Measurements from ENCODE around the gene SLC1A4. TPM values are rescaled to one million over a fixed set of nuclear protein-coding genes. Genes with fewer than 3 reads are reported as not detected.

Gene SLC1A4
- total RNA-seq (2014; rRNA removed; shearing (Covaris generic)) = 2.6 and 3.5 TPM in 2 replicates

DNA sequence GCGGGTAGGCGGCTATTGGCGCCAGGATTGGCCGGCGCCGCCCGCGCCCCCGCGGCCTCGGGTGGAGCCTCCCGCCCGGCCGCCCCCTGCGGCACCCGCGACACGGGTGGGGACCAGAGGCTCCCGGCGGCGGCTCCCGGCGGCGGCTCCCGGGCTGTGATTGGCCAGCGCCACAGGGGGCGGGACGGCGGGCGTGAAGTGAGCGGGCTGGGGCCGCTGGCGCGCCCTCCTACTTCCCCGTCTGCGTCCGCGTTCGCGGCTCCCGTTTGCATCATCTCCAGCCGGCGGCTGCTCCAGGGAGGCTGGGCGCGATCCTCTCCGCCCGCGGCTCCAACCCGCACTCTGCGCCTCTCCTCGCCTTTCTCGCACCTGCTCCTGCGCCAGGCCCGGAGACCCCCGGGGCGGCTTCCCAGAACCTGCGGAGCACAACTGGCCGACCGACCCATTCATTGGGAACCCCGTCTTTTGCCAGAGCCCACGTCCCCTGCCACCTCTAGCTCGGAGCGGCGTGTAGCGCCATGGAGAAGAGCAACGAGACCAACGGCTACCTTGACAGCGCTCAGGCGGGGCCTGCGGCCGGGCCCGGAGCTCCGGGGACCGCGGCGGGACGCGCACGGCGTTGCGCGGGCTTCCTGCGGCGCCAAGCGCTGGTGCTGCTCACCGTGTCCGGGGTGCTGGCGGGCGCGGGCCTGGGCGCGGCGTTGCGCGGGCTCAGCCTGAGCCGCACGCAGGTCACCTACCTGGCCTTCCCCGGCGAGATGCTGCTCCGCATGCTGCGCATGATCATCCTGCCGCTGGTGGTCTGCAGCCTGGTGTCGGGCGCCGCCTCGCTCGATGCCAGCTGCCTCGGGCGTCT, at the start of gene SLC1A4:
Gene SLC1A4, plus strand, starts transcription at position 274 of the 856 bp plus-strand sequence. Its CDS starts 245 bp downstream, at position 519.
- no peaks in the 10 kb centered on the region for H3K4me1 ChIP-seq
- no peaks in the 10 kb centered on the region for H3K9me3 ChIP-seq (replicated peaks)
- peak; percentile 88 to 90 for DNase-seq
- no peaks in the 10 kb centered on the region for H3K27me3 ChIP-seq
- no peaks in the 10 kb centered on the region for H3K36me3 ChIP-seq
- peak within 1 kb of the TSS; percentile 64 for H3K4me3 ChIP-seq
- H3K27ac ChIP-seq = peak within 1 kb of the TSS; percentile 79

DNA sequence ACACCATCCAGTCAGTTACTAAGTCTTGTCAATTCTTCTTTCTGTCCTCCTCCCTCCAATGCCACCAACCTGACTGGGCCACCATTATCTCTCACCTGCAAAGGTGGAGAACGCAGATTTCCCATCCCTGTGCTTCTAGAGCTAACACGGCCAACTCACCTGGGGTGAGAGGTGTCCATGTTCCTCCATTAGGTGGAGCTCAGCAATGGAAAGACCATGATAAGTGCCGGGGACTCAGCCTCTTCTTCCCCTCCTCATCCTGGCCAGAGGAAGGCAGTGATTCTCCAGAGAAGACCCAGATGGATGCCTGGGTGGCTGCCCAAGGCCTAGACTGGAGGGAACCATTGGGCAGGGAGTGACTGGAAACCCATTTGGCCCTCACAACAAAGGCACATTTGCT, 48.1 kb upstream of the SLC1A4 start:
- H3K4me1 ChIP-seq = no peaks in the 10 kb centered on the region
- 0 out of 2 replicates have a peak, but pooled peaks cover 2% of the 10 kb centered on the region for H3K9me3 ChIP-seq (replicated peaks)
- H3K36me3 ChIP-seq = no peaks in the 10 kb centered on the region
- H3K4me3 ChIP-seq = no peak overlapping the region
- no peak for DNase-seq
- H3K27me3 ChIP-seq = no peaks in the 10 kb centered on the region
- no peak overlapping the region for H3K27ac ChIP-seq

DNA sequence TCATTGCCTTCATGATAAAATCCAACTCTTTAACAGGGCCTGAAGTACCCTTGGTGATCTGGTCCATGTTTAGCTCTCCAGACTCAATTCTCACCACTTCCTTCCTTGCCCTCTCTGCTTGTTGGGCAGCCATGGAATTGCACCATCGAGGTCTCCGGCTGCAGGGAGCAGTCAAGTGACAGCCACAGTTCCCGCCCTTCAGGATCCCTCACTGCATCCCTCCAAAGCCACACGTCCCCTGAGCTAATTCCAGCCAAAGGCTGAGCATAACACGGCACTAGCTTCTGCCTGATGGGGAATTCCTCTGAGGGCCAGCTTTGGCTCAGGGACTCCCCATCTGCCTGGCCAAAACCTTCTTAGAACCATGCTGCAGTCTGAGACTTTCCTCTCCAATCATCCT, 47.4 kb upstream of the SLC1A4 start:
- no peak for DNase-seq
- no peaks in the 10 kb centered on the region for H3K9me3 ChIP-seq (replicated peaks)
- H3K27me3 ChIP-seq = no peaks in the 10 kb centered on the region
- no peak overlapping the region for H3K4me3 ChIP-seq
- H3K36me3 ChIP-seq = no peaks in the 10 kb centered on the region
- H3K4me1 ChIP-seq = no peaks in the 10 kb centered on the region
- no peak overlapping the region for H3K27ac ChIP-seq

DNA sequence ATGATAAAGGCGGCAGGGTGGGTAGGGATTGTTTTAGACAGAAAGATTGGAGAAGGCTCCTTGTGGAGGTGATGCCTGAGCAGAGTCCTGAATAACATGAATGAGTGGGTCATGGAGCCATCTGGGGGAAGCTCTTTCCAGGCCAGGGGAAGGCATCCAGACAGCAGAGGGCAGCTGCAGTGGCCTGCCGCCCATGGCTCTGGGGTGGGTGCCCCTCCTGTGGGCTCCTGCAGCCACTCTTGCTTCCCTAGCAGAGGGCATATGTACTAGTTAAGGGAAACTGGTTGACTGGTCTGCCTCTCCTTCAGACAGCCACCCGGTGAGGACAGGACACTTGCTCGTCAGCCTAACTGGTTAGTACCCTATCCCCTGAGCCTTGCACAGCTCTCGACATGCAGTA, 46.5 kb upstream of the SLC1A4 start:
- Histone ChIP-seq H3K4me3 (no peak overlapping the region), H3K4me1 (no peaks in the 10 kb centered on the region), H3K9me3 (replicated peaks) (no peaks in the 10 kb centered on the region), H3K36me3 (no peaks in the 10 kb centered on the region), H3K27me3 (0 out of 2 replicates have a peak, but pooled peaks cover 2% of the 10 kb centered on the region), H3K27ac (no peak overlapping the region)
- no peak for DNase-seq

DNA sequence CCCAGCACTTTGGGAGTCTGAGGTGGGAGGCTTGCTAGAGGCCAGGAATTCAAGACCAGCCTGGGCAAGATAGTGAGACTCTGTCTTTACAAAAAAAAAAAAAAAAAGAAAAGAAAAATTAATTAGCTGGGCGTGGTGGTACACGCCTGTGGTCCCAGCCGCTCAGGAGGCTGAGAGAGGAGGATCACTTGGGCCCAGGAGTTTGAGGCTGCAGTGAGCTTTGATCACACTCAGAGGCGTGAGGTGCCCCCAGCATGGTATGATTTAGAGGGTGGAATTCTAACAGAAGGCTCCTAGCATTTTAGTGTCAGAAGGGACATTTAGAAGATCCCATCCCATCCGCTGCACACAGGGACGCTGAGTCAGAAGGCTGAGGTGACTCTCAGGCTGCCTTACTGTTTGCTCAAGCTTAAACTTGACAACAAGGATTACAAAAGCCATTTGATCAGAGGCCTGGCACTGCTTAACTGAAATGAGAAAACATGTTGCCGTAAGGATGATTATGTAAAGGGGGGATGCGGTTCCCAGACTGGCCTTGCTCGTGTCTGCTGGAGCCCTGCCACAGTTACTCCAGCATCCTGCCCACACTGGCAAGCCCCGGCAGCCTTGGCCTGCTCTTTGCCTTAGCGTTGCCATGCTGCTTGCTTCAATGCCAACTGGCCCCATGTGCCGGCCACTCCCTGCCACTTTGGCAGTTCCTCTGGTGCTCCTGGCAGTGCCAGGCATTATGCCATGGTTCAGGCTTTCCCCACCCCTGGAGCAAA, 45.6 kb upstream of the SLC1A4 start:
- H3K9me3 ChIP-seq (replicated peaks) = no peaks in the 10 kb centered on the region
- H3K4me1 ChIP-seq = no peaks in the 10 kb centered on the region
- no peak overlapping the region for H3K27ac ChIP-seq
- no peak overlapping the region for H3K4me3 ChIP-seq
- H3K36me3 ChIP-seq = no peaks in the 10 kb centered on the region
- DNase-seq = no peak
- 0 out of 2 replicates have a peak, but pooled peaks cover 2% of the 10 kb centered on the region for H3K27me3 ChIP-seq

DNA sequence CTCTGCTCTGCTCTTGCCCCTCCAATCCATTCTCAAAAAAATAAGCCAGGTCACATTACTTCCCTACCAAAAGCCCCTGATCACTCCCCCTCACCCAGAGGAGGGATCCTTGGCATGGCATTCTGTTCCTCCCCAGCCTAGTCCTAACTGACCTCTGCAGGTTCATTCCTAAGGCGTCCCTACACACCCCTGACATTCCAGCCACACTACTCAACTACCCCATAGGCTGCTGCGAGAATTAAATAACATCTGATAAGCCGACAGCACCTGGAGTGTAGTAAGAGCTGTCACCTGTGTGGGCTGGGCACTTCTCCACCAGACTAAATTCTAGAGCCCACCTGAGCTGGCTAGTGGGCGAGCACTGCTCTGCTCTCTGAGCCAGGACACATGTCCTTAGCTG, 44.7 kb upstream of the SLC1A4 start:
- 0 out of 2 replicates have a peak, but pooled peaks cover 2% of the 10 kb centered on the region for H3K27me3 ChIP-seq
- no peaks in the 10 kb centered on the region for H3K9me3 ChIP-seq (replicated peaks)
- H3K4me1 ChIP-seq = no peaks in the 10 kb centered on the region
- H3K4me3 ChIP-seq = no peak overlapping the region
- no peaks in the 10 kb centered on the region for H3K36me3 ChIP-seq
- DNase-seq = no peak
- no peak overlapping the region for H3K27ac ChIP-seq

DNA sequence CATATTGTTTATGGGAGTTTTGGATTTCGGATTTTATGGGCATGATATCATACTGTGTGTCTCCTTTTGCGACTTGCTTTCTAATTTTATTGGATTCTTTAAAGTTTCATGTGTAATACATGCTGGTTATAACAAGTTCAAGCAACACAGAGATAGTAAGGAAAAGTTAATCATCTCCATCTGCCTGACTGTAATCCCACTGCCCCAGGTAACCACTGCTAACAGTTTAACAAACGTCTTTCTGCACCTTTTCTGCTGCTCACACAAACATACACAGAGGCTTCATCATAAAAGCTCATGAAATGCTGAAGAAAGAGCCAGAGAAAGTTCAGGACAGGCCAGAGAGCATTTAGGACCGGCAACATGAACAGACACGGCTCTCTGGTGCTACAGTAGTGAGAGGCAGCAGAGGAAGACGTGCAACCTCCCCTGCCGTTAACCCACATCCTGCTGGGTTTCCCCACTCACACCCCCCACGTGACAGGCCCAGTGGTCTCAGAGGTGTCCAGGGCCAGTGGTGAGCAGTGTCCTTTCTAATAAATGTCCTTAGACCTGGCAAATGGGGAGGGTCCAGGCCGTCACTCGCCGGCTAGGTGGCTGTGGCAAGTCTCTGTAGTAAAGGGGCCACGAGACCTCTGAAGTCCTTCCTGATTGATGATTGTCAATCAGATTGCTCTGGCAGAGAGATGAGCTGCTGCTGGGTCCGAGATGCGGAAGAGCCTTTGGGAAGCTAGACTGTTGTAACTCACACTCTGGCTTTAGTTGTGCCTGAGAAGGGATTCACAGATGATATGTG, 43.0 kb upstream of the SLC1A4 start:
- Histone ChIP-seq H3K36me3 (no peaks in the 10 kb centered on the region), H3K9me3 (replicated peaks) (no peaks in the 10 kb centered on the region), H3K27ac (no peak overlapping the region), H3K27me3 (0 out of 2 replicates have a peak, but pooled peaks cover 2% of the 10 kb centered on the region), H3K4me1 (no peaks in the 10 kb centered on the region), H3K4me3 (no peak overlapping the region)
- DNase-seq = peak in 1 of 2 experiments; percentile 14

DNA sequence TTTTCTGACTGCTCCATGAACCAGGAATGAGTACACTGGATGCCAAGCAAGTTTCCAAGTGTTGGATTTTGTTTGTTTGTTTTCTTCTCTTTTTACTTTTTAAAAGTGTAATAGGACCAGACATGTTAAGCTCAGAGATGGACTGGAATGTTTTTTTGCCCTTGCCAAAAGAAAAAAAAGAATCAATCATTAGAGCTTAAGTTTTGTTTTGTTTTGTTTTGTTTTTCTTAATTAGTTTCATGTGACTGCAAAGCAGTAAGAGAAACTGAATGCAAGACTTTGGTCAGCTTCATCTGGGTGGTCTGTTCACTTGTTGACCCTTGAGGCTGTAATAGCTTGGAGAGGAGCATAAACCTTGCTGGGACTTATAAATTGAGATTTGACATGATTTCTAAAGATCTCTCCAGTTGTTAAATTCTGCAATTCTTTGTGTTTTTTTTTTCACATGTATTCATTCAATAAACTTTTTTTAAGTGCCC, 42.4 kb upstream of the SLC1A4 start:
- no peak for DNase-seq
- Histone ChIP-seq H3K9me3 (replicated peaks) (no peaks in the 10 kb centered on the region), H3K36me3 (no peaks in the 10 kb centered on the region), H3K27ac (no peak overlapping the region), H3K27me3 (0 out of 2 replicates have a peak, but pooled peaks cover 2% of the 10 kb centered on the region), H3K4me3 (no peak overlapping the region), H3K4me1 (no peaks in the 10 kb centered on the region)

DNA sequence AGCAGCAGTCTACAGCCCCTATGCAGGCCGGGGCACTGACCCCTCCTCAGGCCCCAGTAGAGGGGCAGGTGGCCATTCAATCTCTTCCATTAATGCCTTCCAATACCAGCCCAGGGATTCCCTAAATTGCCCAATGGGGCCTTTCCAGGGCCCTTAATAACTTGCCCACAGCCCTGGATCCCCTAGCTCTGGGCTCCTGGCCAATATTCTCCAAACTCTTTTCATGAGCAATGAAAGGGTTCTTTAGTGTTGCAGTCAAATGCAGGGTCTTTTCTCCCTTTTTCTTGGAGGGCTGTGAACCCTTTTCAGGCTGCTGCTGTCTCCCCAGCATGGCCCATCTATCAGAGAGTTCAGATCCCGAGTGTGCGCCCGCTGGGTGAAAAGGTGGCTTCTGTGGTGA, 41.3 kb upstream of the SLC1A4 start:
- Histone ChIP-seq H3K4me3 (no peak overlapping the region), H3K4me1 (no peaks in the 10 kb centered on the region)
- DNase-seq = no peak

DNA sequence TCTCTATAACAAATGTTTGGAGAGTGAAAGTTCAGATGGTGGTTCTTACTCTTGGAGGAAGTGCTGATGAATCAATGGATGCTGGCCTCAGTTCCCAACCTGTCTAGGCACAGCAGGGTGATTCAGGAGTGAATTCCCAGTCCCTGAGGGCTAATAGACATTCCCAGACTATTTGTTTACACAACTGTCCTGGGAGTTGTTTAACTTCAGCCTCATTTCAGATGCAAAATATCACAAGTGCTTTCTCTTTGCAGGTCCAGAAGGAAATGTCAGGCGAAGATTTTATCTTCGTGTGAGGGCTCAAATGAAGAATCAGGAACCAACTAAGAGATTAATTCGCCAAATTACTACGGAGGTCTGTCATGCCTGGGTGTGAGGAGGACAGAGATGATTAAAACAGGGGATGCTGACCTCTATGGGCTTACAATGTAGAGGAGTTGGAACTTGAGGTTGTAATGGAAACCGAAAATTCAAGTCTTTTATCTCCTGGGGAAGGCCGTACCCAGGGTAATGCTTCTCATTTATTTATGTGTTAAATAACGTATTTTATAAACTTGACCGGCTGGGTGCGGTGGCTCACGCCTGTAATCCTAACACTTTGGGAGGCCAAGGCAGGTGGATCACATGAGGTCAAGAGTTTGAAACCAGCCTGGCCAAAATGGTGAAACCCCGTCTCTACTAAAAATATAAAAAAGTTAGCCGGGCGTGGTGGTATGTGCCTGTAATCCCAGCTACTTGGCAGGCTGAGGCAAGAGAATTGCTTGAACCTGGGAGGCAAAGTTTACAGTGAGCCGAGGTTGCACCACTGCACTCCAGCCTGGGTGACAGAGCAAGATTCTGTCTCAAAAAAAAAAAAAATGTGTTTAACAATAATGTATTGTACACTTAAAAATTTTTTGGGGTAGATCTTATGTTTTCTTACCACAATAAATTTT, 38.7 kb upstream of the SLC1A4 start:
- DNase-seq = no peak
- Histone ChIP-seq H3K4me3 (no peak overlapping the region), H3K9me3 (replicated peaks) (no peaks in the 10 kb centered on the region), H3K4me1 (no peaks in the 10 kb centered on the region), H3K27ac (no peak overlapping the region), H3K36me3 (no peaks in the 10 kb centered on the region), H3K27me3 (0 out of 2 replicates have a peak, but pooled peaks cover 2% of the 10 kb centered on the region)

More for the DNA sequence above, 41.3 kb upstream of the SLC1A4 start:
- 0 out of 2 replicates have a peak, but pooled peaks cover 2% of the 10 kb centered on the region for H3K27me3 ChIP-seq
- H3K27ac ChIP-seq = no peak overlapping the region
- H3K36me3 ChIP-seq = no peaks in the 10 kb centered on the region
- H3K9me3 ChIP-seq (replicated peaks) = no peaks in the 10 kb centered on the region

DNA sequence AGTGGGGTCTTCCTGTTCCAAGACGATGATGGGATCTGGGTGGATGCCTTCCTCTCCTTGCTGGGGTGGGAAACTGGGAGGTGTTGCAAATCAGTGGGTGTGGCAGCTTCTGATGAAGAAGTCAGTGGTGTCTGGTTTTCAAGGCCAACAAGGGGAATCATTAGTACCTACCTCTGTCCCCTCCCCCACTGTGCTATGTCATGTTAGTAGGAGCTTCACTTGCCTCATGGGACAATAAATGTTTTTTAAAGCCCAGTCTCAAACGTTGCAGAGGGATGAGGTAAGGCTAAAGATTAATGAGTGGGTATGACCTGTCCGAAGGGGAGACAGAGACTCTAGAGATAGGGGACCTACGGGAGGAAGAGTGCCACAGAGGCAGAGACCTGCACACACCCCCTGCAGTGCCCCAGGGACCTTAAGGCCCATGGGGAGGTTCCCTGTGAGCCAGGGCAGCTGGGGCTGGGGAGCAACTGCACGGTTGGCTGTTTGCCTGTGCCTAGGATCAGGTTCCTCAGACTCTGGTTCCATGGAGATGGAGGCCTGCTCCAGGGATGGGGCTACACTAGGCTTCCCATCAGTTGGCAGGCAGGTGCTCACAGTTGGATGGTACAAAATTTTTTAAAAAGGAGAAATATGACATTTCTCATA, 37.8 kb upstream of the SLC1A4 start:
- Histone ChIP-seq H3K36me3 (no peaks in the 10 kb centered on the region), H3K27me3 (0 out of 2 replicates have a peak, but pooled peaks cover 2% of the 10 kb centered on the region), H3K4me3 (no peak overlapping the region), H3K9me3 (replicated peaks) (no peaks in the 10 kb centered on the region), H3K27ac (no peak overlapping the region), H3K4me1 (no peaks in the 10 kb centered on the region)
- peak; percentile 12 to 29 for DNase-seq

DNA sequence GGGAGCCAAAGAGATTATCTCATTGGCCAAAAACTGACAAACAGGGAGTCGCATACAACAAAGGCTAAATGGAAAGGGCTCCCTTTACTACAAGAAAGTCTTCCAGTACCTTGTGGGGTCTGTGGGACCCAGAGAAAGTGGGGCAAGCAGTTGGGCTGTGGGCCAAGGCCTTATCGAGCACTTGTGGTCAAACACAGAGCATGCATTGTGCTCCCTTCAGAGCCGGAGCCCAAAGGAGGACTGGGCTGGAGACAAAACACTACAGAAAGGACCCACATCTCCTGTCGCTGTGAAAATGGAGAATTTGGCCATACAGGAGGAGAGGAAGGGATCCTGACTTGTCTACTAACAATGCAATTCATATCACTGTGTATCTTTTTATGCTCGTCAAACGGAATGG, 37.1 kb upstream of the SLC1A4 start:
- Histone ChIP-seq H3K36me3 (no peaks in the 10 kb centered on the region), H3K4me3 (no peak overlapping the region), H3K27me3 (0 out of 2 replicates have a peak, but pooled peaks cover 2% of the 10 kb centered on the region), H3K27ac (no peak overlapping the region), H3K9me3 (replicated peaks) (no peaks in the 10 kb centered on the region), H3K4me1 (no peaks in the 10 kb centered on the region)
- DNase-seq = no peak

All from SJCRH30 (cell line).